Left cardiac atrium (tissue), 4 donors: ENCODE measurements around the gene TBC1D10A. TPM values are rescaled to one million over a fixed set of nuclear protein-coding genes. Genes with fewer than 3 reads are reported as not detected.
A peak's percentile ranks its signal among the peaks of the same experiment; 100 is the strongest.

Source experiments
- ATAC-seq, 2 donors: fragments of 200-7000 bp; cut with Tn5 transposase; one replicate each; pipeline ENCODE4 v1.9.1; 2020; ENCODE audit warnings: mild to moderate bottlenecking in 2 of 2, moderate library complexity in 2 of 2
- DNase-seq: peaks from one replicate; pipeline ENCODE4 v3.0.0-alpha.2; 2020
- intact Hi-C, 2 donors: fragments of 100-400 bp; cut with DNase I; formaldehyde crosslinking; loops; one replicate each; pipeline versions ENCODE4 v1.14.1 to v1.15.1; 2022 to 2023
- total RNA-seq, 2 donors: library from RNA; stranded (reverse); fragmentation: NEBNext Ultra II Directional; extraction: Animal tissue kit (Norgen Biotek cat#: 25700); gene quantifications; one replicate each; pipeline ENCODE4 v1.2.1, GENCODE V29; 2021
- donor health status: DM: no; HTN: yes; CAD: no.
- donor health status: DM: no; HTN: yes; CAD: no; lungs with severe emphysema.
- donor health status: DM: yes; HTN: yes; CAD: no.
- donor health status: Dilated cardiomyopathy.

The TBC1D10A gene
- total RNA-seq, 2 donors from 2014 or later = 11.9 to 12.3 TPM

DNA sequence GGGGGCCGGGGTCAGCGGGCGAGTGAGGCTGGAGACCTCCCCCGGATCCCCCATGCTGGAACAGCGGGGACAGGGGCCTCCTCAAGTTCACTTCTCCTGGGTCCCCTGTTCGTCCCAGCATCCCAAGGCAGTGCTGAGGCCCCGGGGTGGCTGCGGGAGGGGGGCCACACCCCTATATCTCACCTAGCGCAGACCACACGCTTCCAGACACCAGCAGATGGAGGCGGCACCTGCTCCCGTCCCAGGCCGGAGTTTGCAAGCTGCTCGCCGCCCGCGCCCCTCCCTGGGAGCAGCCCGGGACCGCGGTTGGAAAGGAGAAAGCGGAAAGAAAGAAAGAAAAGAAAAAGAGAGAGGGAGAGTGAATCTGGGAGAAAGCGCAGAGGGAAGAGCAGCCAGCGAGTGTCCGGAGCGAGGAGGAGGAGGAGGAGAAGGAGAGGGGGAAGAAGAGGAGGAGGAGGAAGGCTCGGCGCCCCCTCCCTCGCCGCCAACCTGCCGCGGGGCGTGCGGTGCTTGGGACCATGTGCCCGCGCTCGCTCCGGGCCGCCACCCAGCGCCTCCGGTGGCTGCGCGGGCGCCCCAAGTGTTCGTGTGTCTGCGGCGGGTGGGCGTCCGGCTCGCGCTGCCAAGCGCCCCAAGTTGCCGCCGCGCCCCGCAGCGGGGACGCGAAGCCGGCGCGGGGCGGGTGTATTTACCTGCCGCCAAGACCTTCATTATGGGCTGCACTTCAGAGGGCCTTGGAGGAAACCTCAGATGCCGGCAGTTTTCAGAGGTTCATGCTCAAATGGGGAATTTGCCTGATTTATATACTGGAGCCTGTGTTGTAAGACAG lies 80.5 kb downstream of the TBC1D10A start, which contains the start of gene LIF:
TSS of gene LIF (minus strand) at position 775 of the 829 bp plus-strand sequence. CDS start at position 711, 64 bp downstream.
- DNase-seq = no peak
- intact Hi-C loops = loop anchor here in 1 of 2 donors (2.0 kb wide), 1 partner anchor 37 kb away; no protein-coding TSS in a partner anchor
- ATAC-seq = peak; percentile 4 to 32

GRCh38 chr22:30245181-30245984 lies 81.4 kb downstream of the TBC1D10A start:
- intact Hi-C loops = no loop called here
- DNase-seq (no peak), ATAC-seq (no peak)

DNA sequence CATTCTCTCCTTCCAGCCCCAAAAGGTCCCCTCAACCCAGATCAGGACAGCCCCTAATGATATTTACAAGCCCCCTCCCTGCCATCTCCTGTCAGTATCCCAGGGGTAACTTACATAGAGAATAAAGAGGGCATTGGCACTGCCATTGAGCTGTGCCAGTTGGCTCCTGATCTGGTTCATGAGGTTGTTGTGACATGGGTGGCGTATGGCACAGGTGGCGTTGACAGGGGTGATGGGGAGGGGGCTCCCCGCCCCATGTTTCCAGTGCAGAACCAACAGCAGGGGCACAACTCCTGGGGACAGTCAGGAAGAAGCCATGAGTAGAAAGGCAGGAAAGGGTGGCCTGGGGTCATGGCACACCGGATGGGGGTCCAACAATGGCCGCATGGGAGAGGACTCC lies 82.1 kb downstream of the TBC1D10A start:
- intact Hi-C loops = no loop called here
- ATAC-seq (no peak), DNase-seq (no peak)

DNA sequence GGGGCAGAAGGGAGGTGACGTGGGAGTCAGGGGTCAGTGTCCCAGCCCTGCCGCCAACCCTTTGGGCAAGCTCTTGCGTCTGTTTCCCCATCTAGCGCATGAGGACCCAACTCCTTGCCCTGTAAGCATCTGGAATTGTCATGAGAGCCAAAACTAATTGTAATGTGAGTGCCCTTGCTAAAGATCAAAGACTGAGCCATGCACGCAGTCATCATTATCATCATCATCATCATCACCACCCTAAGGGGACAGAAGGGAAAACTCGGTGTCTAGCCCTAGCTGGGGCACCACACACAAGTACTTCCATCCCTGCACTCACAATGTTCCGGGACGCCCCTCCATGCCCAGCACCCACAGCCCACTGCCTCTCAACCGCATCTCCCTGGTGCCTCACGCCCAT lies 82.7 kb downstream of the TBC1D10A start:
- ATAC-seq = no peak
- DNase-seq = no peak
- intact Hi-C loops = no loop called here

DNA sequence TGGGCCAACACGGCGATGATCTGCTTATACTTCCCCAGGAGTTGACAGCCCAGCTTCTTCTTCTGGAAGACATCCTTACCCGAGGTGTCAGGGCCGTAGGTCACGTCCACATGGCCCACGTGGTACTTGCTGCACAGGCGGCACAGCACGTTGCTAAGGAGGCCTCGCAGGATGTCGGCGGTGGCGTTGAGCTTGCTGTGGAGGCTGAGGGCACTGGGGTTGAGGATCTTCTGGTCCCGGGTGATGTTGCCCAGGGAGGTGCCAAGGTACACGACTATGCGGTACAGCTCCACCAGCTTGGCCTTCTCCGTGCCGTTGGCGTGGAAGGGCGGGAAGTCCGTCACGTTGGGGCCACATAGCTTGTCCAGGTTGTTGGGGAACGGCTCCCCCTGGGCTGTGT lies 83.1 kb downstream of the TBC1D10A start:
- ATAC-seq (no peak), DNase-seq (no peak)
- intact Hi-C loops = no loop called here

Other genes with a start within 250 kb of the TBC1D10A start
- not detected for gene HORMAD2, start 246.5 kb downstream of the TBC1D10A start, total RNA-seq
- 1 to 10 TPM in 1 of 2 donors, under 1 TPM in 1; 0.94 to 7.0 TPM for gene LIF, start 80.2 kb downstream of the TBC1D10A start, total RNA-seq
- gene OSM, start 60.1 kb downstream of the TBC1D10A start, total RNA-seq = 1 to 10 TPM in 1 of 2 donors, under 1 TPM in 1; 0.56 to 1.4 TPM
- 1 to 10 TPM; 7.4 to 9.4 TPM for gene CASTOR1, start 37.4 kb downstream of the TBC1D10A start, total RNA-seq
- 100 to 1,000 TPM in 1 of 2 donors, 10 to 100 TPM in 1; 94.3 to 105 TPM for gene SF3A1, start 30.0 kb upstream of the TBC1D10A start, total RNA-seq
- gene CCDC157, start 30.1 kb upstream of the TBC1D10A start, total RNA-seq = under 1 TPM; 0.65 to 0.84 TPM
- 10 to 100 TPM in 1 of 2 donors, 1 to 10 TPM in 1; 7.5 to 12.9 TPM for gene RNF215, start 60.5 kb upstream of the TBC1D10A start, total RNA-seq
- 1 to 10 TPM; 2.1 to 5.7 TPM for gene SEC14L2, start 70.1 kb upstream of the TBC1D10A start, total RNA-seq
- gene MTFP1, start 98.8 kb upstream of the TBC1D10A start, total RNA-seq = 10 to 100 TPM; 21.4 to 33.8 TPM
- gene SEC14L3, start 145.1 kb upstream of the TBC1D10A start, total RNA-seq = not detected
- gene SEC14L4, start 178.8 kb upstream of the TBC1D10A start, total RNA-seq = not detected
- gene SEC14L6, start 219.8 kb upstream of the TBC1D10A start, total RNA-seq = under 1 TPM; 0.08 to 0.56 TPM
- gene GAL3ST1, start 247.7 kb upstream of the TBC1D10A start, total RNA-seq = under 1 TPM; 0.29 to 0.39 TPM